Nephron progenitor cell (in vitro differentiated cells): ENCODE results near the gene PLXND1.

Experiments used
- DNase-seq: peaks from one replicate; pipeline ENCODE4 v3.0.0; 2021
- H3K27ac Mint-ChIP-seq: 2 replicates; pipeline ENCODE4 v1.8.0; 2021; ENCODE audit warnings: mild to moderate bottlenecking, moderate library complexity, mixed read lengths
- H3K27me3 Mint-ChIP-seq: 2 replicates; pipeline ENCODE4 v1.8.0; 2021; ENCODE audit warnings: mild to moderate bottlenecking, low read depth, mixed read lengths; ENCODE audit not compliant: poor library complexity
- H3K36me3 Mint-ChIP-seq: 2 replicates; pipeline ENCODE4 v1.8.0; 2021; ENCODE audit warnings: low read depth, mixed read lengths
- H3K4me1 Mint-ChIP-seq: 2 replicates; pipeline ENCODE4 v1.8.0; 2021; ENCODE audit warnings: mixed read lengths
- H3K4me3 Mint-ChIP-seq: 2 replicates; pipeline ENCODE4 v1.8.0; 2021; ENCODE audit warnings: mild to moderate bottlenecking, moderate library complexity, mixed read lengths
- H3K9me3 Mint-ChIP-seq: 2 replicates; pipeline ENCODE4 v1.8.0; 2021; ENCODE audit warnings: mild to moderate bottlenecking, moderate library complexity, mixed read lengths
- CTCF ChIP-seq: fragments of 200-600 bp; sonication (generic); IDR thresholded peaks from 2 replicates; pipeline ENCODE4 v1.5.0; 2021; ENCODE audit warnings: antibody characterized with exemption

PLXND1 gene

DNA sequence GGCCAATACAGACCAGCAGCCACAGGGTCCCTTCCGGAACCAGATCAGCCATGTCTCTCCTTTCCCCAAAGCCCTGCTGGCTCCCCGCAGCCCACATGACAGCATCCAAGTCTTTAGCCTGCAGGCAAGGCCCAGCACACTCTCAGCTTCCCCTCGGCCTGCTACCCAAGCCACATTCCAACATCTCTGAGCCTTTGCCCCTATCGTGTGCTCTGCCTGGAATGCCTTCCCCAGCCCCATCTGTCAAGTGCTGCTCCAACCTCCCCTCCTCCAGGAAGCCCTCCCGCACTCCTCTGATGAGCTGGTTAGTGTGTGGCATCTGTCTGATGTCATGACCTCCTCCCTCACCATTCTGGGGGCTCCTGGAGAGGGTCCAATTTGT is 8.5 kb downstream of the PLXND1 start:
- Mint-ChIP-seq H3K27me3 (peaks cover 6% of the 10 kb centered on the region), H3K4me1 (peaks cover 98% of the 10 kb centered on the region)
- no peak for DNase-seq

GRCh38 chr3:129597087-129597999 is 9.1 kb downstream of the PLXND1 start:
- no peak for TF ChIP-seq CTCF
- Mint-ChIP-seq H3K4me3 (peak overlapping the region; percentile 13), H3K27me3 (peaks cover 4% of the 10 kb centered on the region), H3K36me3 (no peaks in the 10 kb centered on the region), H3K27ac (peak overlapping the region; percentile 51), H3K9me3 (no peaks in the 10 kb centered on the region), H3K4me1 (peaks cover 95% of the 10 kb centered on the region)
- peak; percentile 60 for DNase-seq

More for the DNA sequence above, 8.5 kb downstream of the PLXND1 start:
- TF ChIP-seq CTCF = no peak
- Mint-ChIP-seq H3K36me3 (no peaks in the 10 kb centered on the region), H3K9me3 (no peaks in the 10 kb centered on the region), H3K4me3 (peak overlapping the region; percentile 36), H3K27ac (peak overlapping the region; percentile 96)

GRCh38 chr3:129596194-129597086 is 10.0 kb downstream of the PLXND1 start:
- Mint-ChIP-seq H3K36me3 (no peaks in the 10 kb centered on the region), H3K27me3 (peaks cover 4% of the 10 kb centered on the region), H3K4me3 (peak overlapping the region; percentile 13), H3K4me1 (peaks cover 95% of the 10 kb centered on the region), H3K9me3 (no peaks in the 10 kb centered on the region), H3K27ac (peak overlapping the region; percentile 85)
- TF ChIP-seq CTCF = no peak
- DNase-seq = peak; percentile 68

GRCh38 chr3:129595544-129596193 is 10.8 kb downstream of the PLXND1 start:
- no peak overlapping the region for H3K4me3 Mint-ChIP-seq
- peaks cover 97% of the 10 kb centered on the region for H3K4me1 Mint-ChIP-seq
- no peaks in the 10 kb centered on the region for H3K36me3 Mint-ChIP-seq
- peak overlapping the region; percentile 85 for H3K27ac Mint-ChIP-seq
- peaks cover 4% of the 10 kb centered on the region for H3K27me3 Mint-ChIP-seq
- no peaks in the 10 kb centered on the region for H3K9me3 Mint-ChIP-seq
- no peak for DNase-seq
- TF ChIP-seq CTCF = no peak

- H3K4me3 Mint-ChIP-seq = no peak overlapping the region
- no peak for DNase-seq
- no peaks in the 10 kb centered on the region for H3K9me3 Mint-ChIP-seq
- H3K27me3 Mint-ChIP-seq = no peaks in the 10 kb centered on the region
- H3K4me1 Mint-ChIP-seq = peaks cover 97% of the 10 kb centered on the region
- H3K36me3 Mint-ChIP-seq = no peaks in the 10 kb centered on the region
- H3K27ac Mint-ChIP-seq = no peak overlapping the region
- TF ChIP-seq CTCF = no peak
Observed at GRCh38 chr3:129594907-129595390, 11.5 kb downstream of the PLXND1 start.
